ENCODE data around the gene FLOT1.

The FLOT1 gene

GRCh38 chr6:30678964-30679726, 63.3 kb downstream of the FLOT1 start:
- DNase-seq = peak; percentile 66

Data from HCEC 1CT (cell line).